Stimulated activated CD8-positive, alpha-beta memory T cell treated with anti-CD3 and anti-CD28 coated beads, Interleukin-7, amount 100 ng/mL, for 24 hours (primary cell): Measurements from ENCODE around the gene DFFA.
"Not testable (repeated sequence)": the region's sequence is repeated elsewhere in the genome, so short reads cannot be mapped to it uniquely, and the experiment has no call there.

Experiments used
- DNase-seq: peaks from one replicate; pipeline ENCODE4 v3.0.0-alpha.2; 2020; ENCODE audit warnings: low read depth

The DFFA gene

DNA sequence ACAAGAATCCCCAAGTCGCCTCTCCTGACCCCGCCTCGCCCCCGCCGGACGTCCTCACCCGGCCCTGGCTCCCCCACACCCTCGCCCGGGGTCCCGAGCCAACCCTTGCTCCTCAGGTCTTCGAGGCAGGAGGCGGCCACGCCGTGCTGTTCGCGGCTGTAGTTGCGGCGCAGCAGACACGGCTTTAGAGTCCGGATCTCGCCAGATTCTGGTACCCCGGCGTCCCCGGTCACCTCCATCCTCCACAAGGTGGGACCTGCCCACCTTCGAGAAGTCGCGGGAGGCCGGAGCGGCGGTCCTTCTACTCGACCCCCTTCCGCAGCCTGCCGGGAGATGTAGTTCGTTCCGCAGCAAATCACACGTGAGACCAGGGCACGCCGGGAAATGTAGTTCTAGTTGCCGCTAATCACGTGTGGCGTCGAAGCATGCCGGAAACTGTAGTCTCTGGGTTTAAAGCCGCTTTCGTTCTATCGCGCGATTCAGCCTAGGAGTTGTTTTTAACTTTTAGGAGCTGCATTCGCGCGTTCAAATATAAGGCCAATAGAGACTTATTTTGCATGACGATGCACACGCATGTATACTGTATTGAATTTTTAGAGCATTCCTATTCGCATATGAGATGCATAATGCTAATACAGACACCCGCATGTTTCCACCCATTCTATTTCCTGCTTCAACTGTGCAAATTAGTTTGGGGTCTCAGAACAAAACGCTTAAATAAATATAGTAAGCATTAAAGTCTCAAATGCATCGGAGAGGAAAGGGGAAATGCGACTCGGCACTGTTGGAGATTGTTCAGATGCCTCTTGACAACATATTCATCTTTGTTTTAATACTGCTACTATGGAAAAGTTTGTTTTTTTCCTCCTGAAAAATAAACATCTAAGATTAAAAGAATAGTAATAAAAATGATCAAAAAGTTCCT is at the start of gene DFFA:
Gene DFFA (minus strand): TSS at position 310 of the 925 bp plus-strand sequence. CDS start 71 bp downstream, at position 239.
- DNase-seq = peak; percentile 83

GRCh38 chr1:10521537-10522157 is 49.3 kb upstream of the DFFA start:
- DNase-seq = no peak

DNA sequence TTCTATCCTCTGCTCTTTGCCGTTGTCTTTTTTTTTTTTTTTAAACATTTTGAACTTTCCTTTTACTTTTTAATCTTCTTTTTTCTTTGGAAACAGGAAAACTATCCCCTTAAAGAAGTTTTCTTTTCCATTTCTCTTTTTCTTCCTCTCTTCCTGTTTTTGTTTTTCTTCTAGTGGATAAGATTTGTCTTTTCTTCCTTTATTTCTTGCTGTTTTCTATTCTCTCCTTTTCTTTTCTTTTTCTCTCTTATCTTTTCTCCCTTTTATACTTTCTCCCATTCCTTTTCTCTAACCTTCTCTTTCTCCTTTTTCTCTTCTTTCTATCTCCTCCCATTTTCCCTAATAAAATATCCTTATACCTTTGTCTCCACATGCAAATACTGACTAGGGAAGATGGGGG is 48.6 kb upstream of the DFFA start:
- DNase-seq = no peak

GRCh38 chr1:10520497-10520896 is 48.2 kb upstream of the DFFA start:
- DNase-seq = no peak

DNA sequence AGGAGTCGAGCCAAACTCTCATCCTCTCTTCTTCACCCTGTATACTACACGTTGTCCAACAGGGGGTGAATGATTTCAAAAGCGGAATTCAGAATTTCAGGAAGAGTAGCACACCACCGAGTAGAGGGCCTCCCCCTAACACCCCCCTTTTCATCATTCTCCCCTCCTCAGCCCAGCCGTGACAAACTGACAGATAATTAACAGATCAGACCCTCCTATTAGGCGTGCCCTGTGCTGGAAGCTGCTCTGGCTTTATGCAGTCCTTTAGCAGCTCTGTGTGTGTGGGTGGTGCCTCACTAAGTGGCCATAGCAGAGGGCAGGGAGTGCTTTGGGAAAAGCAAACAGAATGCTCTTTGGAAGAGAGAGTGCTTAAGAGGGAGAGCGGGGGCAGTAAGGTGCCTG is 46.7 kb upstream of the DFFA start:
- DNase-seq = no peak

DNA sequence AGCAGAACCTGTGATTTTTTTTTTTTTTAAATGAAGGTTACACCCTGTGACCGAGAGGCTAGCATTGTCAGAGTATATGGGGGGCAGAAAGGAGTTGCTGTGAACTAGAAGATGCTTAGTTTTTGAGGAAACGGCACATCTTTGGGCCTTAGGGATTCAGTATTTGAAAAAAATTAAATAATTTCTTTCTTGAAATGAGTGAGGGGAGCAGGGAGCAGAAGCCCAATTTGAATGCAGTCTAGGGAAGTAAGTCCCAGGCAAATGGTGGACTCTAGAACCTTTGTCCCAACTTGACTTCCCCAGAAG is 45.3 kb upstream of the DFFA start:
- DNase-seq = no peak

DNA sequence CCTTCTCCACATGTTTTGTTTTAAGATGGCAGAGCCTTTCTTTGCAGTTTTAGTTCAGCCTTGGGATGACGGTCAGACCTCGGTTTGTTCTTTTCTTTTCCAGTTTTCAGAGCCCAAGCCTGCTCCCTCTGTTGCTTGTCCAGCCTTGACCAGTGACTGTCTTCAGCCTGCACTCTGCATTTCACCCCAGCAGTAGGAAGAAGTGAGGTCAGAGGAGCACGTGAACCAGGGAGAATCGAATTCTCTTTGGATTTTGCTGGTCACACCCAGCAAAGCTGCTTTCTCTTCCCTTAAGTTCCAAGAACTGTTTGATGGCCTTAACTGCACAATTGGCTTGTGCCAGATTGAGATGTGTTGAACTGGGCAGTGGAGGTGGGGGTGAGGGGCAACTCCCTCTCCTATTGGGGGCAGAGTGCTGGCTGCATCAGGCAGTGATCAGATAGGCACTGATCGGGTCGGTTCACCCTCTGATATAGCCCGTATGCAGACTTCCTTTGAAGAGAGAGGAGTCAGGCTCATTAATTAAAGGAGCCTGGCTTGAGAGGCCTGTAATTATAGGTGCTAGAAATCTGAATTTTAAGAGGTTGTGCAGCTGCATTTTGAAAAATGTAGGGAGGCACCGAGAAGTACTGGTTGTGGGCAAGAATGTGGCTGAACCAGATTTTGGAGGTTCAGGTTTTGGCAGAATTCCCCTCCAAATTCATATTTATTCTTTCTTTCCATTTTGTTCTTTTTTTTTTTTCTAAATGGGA is 44.8 kb upstream of the DFFA start:
- no peak for DNase-seq

GRCh38 chr1:10515976-10516750 is 43.8 kb upstream of the DFFA start:
- no peak for DNase-seq

DNA sequence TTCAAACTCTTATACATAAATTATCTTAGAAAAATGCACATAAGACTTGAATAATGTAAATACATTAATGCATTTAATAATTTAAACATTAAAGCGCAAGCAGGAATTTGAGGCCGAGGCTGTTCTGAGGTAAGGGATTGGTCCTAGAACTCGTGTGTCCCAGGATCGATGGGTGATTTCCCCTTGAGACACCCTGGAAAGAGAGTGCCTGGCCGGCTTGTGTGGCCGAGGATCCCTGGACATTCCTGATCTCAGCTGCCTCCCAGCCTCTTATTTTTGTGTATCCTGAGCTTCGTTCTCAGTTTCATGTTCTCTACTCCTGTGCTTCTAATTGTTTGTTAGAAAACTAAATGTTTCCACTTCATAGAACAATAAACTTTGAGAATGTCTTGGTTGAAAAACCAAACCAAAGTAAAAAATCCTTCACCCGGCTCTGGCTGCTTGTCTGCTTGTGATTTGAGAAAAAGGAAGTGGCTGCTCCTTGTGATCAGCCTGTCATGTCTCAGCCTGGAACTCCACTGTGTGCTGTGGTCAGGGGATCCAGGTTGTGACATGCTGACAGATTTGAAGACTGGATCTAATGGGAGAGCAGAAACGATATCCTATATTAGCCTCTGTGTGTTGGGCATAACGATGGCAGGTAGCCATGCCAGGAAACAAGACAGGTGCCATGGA is 43.1 kb upstream of the DFFA start:
- no peak for DNase-seq

DNA sequence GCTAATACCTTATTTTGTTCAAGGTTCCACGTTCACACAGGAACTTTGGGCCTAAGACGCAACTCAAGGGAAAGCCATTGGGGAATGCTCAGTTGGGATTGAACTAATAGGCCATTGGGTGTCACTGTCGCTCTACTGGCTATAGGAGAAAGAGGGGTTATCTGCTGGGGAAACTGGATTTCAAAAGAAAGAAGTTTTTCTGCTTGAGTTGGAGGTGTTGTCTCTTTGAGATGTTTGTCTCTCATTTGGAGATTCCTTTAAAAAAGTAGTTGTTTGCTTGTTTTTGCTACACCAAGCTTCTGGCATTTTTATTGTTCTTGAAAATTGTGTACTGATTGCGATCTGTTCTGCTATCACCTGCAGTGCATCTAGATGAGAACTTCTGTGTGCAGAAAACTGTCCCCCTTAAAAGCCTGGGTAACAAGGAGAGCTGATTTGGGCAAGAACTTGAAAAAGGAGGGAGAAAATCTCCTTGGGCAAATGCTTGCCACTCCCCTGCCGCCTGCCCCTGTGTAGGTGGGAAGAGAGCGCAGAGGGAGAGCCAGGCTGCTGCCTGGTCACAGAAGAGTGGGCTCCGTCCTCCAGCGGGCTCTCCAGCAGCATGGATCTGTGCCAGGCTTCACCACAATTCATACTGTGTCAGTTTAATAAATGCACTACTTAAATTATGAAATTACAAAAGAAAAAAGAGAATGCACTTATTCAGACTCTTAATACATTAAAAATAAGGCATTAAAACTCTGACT is 42.3 kb upstream of the DFFA start:
- DNase-seq = no peak

- DNase-seq = no peak
Measured at GRCh38 chr1:10513199-10513598, 40.9 kb upstream of the DFFA start.

- DNase-seq = no peak
Measured at GRCh38 chr1:10511494-10511885, 39.2 kb upstream of the DFFA start.

- DNase-seq = peak; percentile 54
Measured at GRCh38 chr1:10510520-10511493, 38.5 kb upstream of the DFFA start.

DNA sequence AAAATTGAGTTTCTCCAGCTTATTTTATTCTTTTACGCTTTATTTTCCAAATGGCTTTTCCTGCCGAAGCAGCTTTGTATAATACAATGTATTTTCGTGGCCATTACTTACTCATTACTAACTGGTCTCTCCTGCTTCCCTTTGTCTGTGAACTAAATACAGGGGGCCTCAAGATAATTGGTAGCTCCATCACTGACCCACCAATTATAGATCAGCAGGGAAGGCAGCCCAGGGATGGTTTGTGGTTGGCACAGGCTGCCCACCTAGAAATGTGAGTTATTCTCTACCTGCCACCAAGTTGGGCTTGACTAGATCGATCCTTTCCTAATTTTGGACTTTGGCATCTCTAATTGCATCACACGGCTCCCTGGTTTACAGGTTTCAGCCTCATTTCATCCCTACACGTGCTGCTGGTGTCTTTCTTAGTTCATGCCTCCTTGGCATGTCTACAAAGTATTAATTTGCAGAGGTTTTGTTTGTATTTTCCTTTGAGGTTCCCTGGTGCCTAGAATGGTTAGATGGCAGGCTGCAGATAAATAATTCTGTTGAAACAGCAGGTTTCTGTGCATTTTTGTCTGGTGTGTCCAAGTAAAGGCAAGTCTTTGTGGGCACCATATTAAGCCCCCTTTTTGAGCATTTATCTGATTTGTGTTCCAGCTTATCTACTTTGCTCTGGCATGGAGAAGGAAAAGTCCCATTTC is 37.6 kb upstream of the DFFA start:
- DNase-seq = no peak

- DNase-seq = no peak
Measured at GRCh38 chr1:10508511-10508951, 36.2 kb upstream of the DFFA start.

GRCh38 chr1:10507111-10507879 is 35.0 kb upstream of the DFFA start:
- no peak for DNase-seq

DNA sequence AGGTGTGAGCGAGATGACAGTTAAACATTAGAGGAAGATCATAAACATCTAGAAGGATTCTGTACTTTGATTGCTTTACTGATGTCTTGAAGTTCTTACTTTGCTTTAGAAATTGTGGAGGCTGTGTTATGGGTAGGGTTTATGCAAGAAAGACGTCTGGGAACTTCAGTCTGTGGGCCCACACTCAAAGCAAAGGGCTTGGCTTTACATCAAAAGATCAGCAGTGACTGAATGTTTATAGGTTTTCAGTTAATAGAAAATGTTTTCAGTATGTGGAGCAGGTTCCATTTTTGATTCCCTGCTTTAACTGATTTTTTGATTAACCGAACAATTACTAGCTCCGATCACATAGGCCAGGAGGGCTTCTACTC is 34.3 kb upstream of the DFFA start:
- DNase-seq = no peak

GRCh38 chr1:10506046-10506676 is 33.8 kb upstream of the DFFA start:
- not testable (repeated sequence) for DNase-seq
